Stimulated activated CD8-positive, alpha-beta memory T cell treated with anti-CD3 and anti-CD28 coated beads, Interleukin-15, amount 100 ng/mL, for 48 hours (primary cell): Measurements from ENCODE around the gene SLC1A7.

Source experiments
- DNase-seq, 2 donors: peaks; one replicate each; pipeline ENCODE4 v3.0.0-alpha.2; 2020; ENCODE audit warnings: low read depth in 2 of 2

SLC1A7 gene

GRCh38 chr1:53062708-53063591, 79.5 kb downstream of the SLC1A7 start:
- DNase-seq, result no peak

- no peak for DNase-seq
Measured at GRCh38 chr1:53061859-53062707, 80.4 kb downstream of the SLC1A7 start, which contains the start of gene PODN. Gene PODN (plus strand): TSS chr1:53062213. CDS start chr1:53069856, 7,643 bp downstream.

- DNase-seq, result no peak
Measured at GRCh38 chr1:53061123-53061858, 81.1 kb downstream of the SLC1A7 start.

GRCh38 chr1:53060579-53060978, 81.9 kb downstream of the SLC1A7 start:
- no peak for DNase-seq

GRCh38 chr1:53057127-53057526, 85.3 kb downstream of the SLC1A7 start:
- DNase-seq, result no peak

- DNase-seq, result no peak
Measured at GRCh38 chr1:53051676-53052075, 90.8 kb downstream of the SLC1A7 start.

- DNase-seq, result no peak
Measured at GRCh38 chr1:53050310-53050709, 92.1 kb downstream of the SLC1A7 start.

GRCh38 chr1:53049574-53049967, 92.9 kb downstream of the SLC1A7 start:
- no peak for DNase-seq

GRCh38 chr1:53048960-53049573, 93.4 kb downstream of the SLC1A7 start:
- no peak for DNase-seq

GRCh38 chr1:53047737-53048736, 94.4 kb downstream of the SLC1A7 start:
- DNase-seq, result no peak

- no peak for DNase-seq
Measured at GRCh38 chr1:53046930-53047329, 95.5 kb downstream of the SLC1A7 start.

GRCh38 chr1:53044926-53045325, 97.5 kb downstream of the SLC1A7 start:
- no peak for DNase-seq

- DNase-seq, result no peak
Measured at GRCh38 chr1:53043271-53043670, 99.2 kb downstream of the SLC1A7 start.

GRCh38 chr1:53038566-53038965, 103.9 kb downstream of the SLC1A7 start:
- DNase-seq, result no peak
